Endothelial cell of umbilical vein (primary cell): ENCODE results near the gene COLQ. TPM values are rescaled to one million over a fixed set of nuclear protein-coding genes. Genes with fewer than 3 reads are reported as not detected.

Experiments used
- BruUV-seq: library from RNA; stranded (reverse); fragments of 400-500 nt; replicated peaks from 2 replicates; lab custom pipeline; 2021; lab: Mats Ljungman, UMichigan
- CTCF ChIA-PET: fragments of 300-600, 350-600 bp; sonication (Branson Sonifier 250); formaldehyde crosslinking; loops from one replicate; lab custom pipeline; 2021; ENCODE audit warnings: antibody characterized with exemption, inconsistent platforms; lab: Charles Lee
- POLR2A ChIA-PET: fragments of 300-600, 350-600 bp; sonication (Branson Sonifier 250); formaldehyde crosslinking; loops from one replicate; lab custom pipeline; 2021; ENCODE audit warnings: antibody characterized with exemption, inconsistent platforms; lab: Charles Lee
- DNase-seq: peaks from one replicate; pipeline ENCODE4 v3.0.0-alpha.2; 2011; ENCODE audit warnings: low read depth, low spot score
- FAIRE-seq: peaks from 2 replicates; lab custom pipeline; 2011; peaks lifted over from hg19 to GRCh38; lab: Jason Lieb, UNC
- H2AFZ ChIP-seq: 2 replicates; pipeline ENCODE4 v1.6.0; 2012; ENCODE audit warnings: low read depth, low read length, control low read depth, inconsistent platforms
- H3K27ac ChIP-seq: 2 replicates; pipeline ENCODE4 v1.5.1; 2011; ENCODE audit warnings: low read depth, mild to moderate bottlenecking, control low read depth, low read length, moderate library complexity; ENCODE audit not compliant: insufficient read depth
- H3K27me3 ChIP-seq, 2 experiments: 2 replicates each; pipeline versions ENCODE4 v1.6.0 to v1.6.1; 2011; ENCODE audit warnings: low read length in 2 of 2, mixed read lengths in 1 of 2; ENCODE audit not compliant: control insufficient read depth in 2 of 2, insufficient read depth in 2 of 2
- H3K36me3 ChIP-seq, 2 experiments: 2 replicates in 1 of 2; 3 replicates in 1 of 2; pipeline ENCODE4 v1.5.1; 2011; ENCODE audit warnings: low read length in 2 of 2, mild to moderate bottlenecking in 1 of 2, moderate library complexity in 1 of 2; ENCODE audit not compliant: control insufficient read depth in 2 of 2, insufficient read depth in 2 of 2; ENCODE audit errors: extremely low read depth in 1 of 2
- H3K4me1 ChIP-seq: 3 replicates; pipeline ENCODE4 v1.5.1; 2011; ENCODE audit warnings: mild to moderate bottlenecking, low read length; ENCODE audit not compliant: control insufficient read depth, insufficient read depth; ENCODE audit errors: extremely low read depth
- H3K4me2 ChIP-seq: 2 replicates; pipeline ENCODE4 v1.6.1; 2011; ENCODE audit warnings: low read length, control low read depth, mixed read lengths; ENCODE audit not compliant: insufficient read depth
- H3K4me3 ChIP-seq, 3 experiments: fragments of 200-600 bp in 1 of 3; sonication (generic), shearing (Covaris generic) in 1 of 3; replicated peaks in 1 of 3; 2 replicates each; pipeline ENCODE4 v1.5.1; 2011 to 2016; ENCODE audit warnings: control low read depth in 3 of 3, low read length in 3 of 3, mild to moderate bottlenecking in 2 of 3, inconsistent platforms in 1 of 3, low read depth in 1 of 3, moderate library complexity in 1 of 3; ENCODE audit not compliant: insufficient read depth in 1 of 3
- H3K79me2 ChIP-seq: 2 replicates; pipeline ENCODE4 v1.6.0; 2012; ENCODE audit warnings: low read length, inconsistent platforms; ENCODE audit not compliant: control insufficient read depth, insufficient read depth
- H3K9ac ChIP-seq: replicated peaks from 2 replicates; pipeline ENCODE3; 2011; ENCODE audit warnings: low read length, control low read depth; ENCODE audit not compliant: insufficient read depth; ENCODE audit errors: extremely low read depth
- H3K9me1 ChIP-seq: replicated peaks from 3 replicates; pipeline ENCODE4 v1.6.0; 2011; ENCODE audit warnings: mild to moderate bottlenecking, low read length; ENCODE audit not compliant: control insufficient read depth, insufficient read depth; ENCODE audit errors: extremely low read depth
- H3K9me3 ChIP-seq: replicated peaks from 2 replicates; pipeline ENCODE4 v1.5.1; 2012; ENCODE audit warnings: low read length, inconsistent platforms; ENCODE audit not compliant: control insufficient read depth, insufficient read depth
- H4K20me1 ChIP-seq: replicated peaks from 2 replicates; pipeline ENCODE3; 2011; ENCODE audit warnings: mild to moderate bottlenecking, low read length; ENCODE audit not compliant: control insufficient read depth, insufficient read depth; ENCODE audit errors: extremely low read depth
- CTCF ChIP-seq, 2 donors: IDR thresholded peaks; 1 replicate in 1 of 2; 2 replicates in 1 of 2; pipeline ENCODE4 v1.5.1; 2011; ENCODE audit warnings: low read length in 2 of 2, mild to moderate bottlenecking in 2 of 2, moderate library complexity in 2 of 2, control low read depth in 1 of 2, inconsistent platforms in 1 of 2, low read depth in 1 of 2; ENCODE audit not compliant: insufficient read depth in 1 of 2; ENCODE audit errors: extremely low read depth in 1 of 2
- EZH2 ChIP-seq: IDR thresholded peaks from 2 replicates; pipeline ENCODE4 v1.6.1; 2012; ENCODE audit warnings: borderline replicate concordance, low read depth, mild to moderate bottlenecking, moderate library complexity, low read length, inconsistent platforms; ENCODE audit not compliant: severe bottlenecking
- FOS ChIP-seq: IDR thresholded peaks from 2 replicates; pipeline ENCODE4 v1.6.1; 2011; ENCODE audit warnings: mild to moderate bottlenecking, low read length, moderate library complexity, borderline replicate concordance; ENCODE audit not compliant: insufficient read depth
- GATA2 ChIP-seq: IDR thresholded peaks from 2 replicates; pipeline ENCODE4 v1.7.0; 2011; ENCODE audit warnings: low read depth, mild to moderate bottlenecking, moderate library complexity, mixed read lengths, low read length; ENCODE audit not compliant: insufficient read length, insufficient read depth
- JUN ChIP-seq: IDR thresholded peaks from 2 replicates; pipeline ENCODE4 v1.6.1; 2011; ENCODE audit warnings: borderline replicate concordance, low read depth; ENCODE audit not compliant: insufficient read length, insufficient read depth
- MYC ChIP-seq: IDR thresholded peaks from one replicate; pipeline ENCODE4 v1.6.1; 2011; ENCODE audit warnings: mild to moderate bottlenecking, low read depth, low read length
- POLR2A ChIP-seq: IDR thresholded peaks from 2 replicates; pipeline ENCODE4 v1.6.1; 2012; ENCODE audit warnings: low read depth, mild to moderate bottlenecking, control low read depth, low read length
- POLR2AphosphoS5 ChIP-seq: IDR thresholded peaks from 2 replicates; pipeline ENCODE4 v1.6.1; 2012; ENCODE audit warnings: low read depth, mild to moderate bottlenecking, control low read depth, low read length, moderate library complexity; ENCODE audit not compliant: insufficient read depth
- dilution Hi-C: fragments of 300-500 bp; cut with MboI; formaldehyde crosslinking; loops from one replicate; pipeline ENCODE4 v1.15.0; 2019; ENCODE audit warnings: low sequenced_read_pairs; ENCODE audit not compliant: extremely low pct_ligation_motif_present
- intact Hi-C: fragments of 100-400 bp; cut with micrococcal nuclease; formaldehyde crosslinking; loops from one replicate; pipeline ENCODE4 v1.10.0; 2022
- microRNA-seq: library from miRNA; unstranded; fragments of <30 nt; microRNA quantifications from one replicate; pipeline ENCODE4 v1.2.0, GENCODE V29; 2021; ENCODE audit warnings: borderline number of aligned reads, borderline replicate concordance
- polyA plus RNA-seq, 4 experiments: library from polyadenylated mRNA; depleted of rRNA in 3 of 4; stranded (reverse) in 3 of 4; unstranded in 1 of 4; fragments of >200 nt; gene quantifications; 2 replicates each; pipeline versions ENCODE4 v1.2.1 to v1.2.3, GENCODE V29; 2011 to 2012; ENCODE audit warnings: missing spikeins in 1 of 4
- small RNA-seq: library from RNA; depleted of rRNA; stranded (forward); fragments of <200 nt; gene quantifications from one replicate; pipeline ENCODE3, GENCODE V24; 2012; ENCODE audit warnings: low replicate concordance, low read depth; ENCODE audit not compliant: insufficient read depth, insufficient read length
- total RNA-seq: library from RNA; stranded (reverse); gene quantifications from 2 replicates; pipeline ENCODE4 v1.2.3, GENCODE V29; 2021
- TF ChIP-seq, protein P1 (sequence below): IDR thresholded peaks from 2 replicates; pipeline ENCODE4 v1.6.1; 2011; ENCODE audit not compliant: insufficient read depth, insufficient read length

Gene COLQ
- total and polyA plus RNA-seq, 2 donors (not counting 3 experiments of a cell fraction or from before 2014, with no cell fraction given) = 2.0 to 2.3 TPM

DNA sequence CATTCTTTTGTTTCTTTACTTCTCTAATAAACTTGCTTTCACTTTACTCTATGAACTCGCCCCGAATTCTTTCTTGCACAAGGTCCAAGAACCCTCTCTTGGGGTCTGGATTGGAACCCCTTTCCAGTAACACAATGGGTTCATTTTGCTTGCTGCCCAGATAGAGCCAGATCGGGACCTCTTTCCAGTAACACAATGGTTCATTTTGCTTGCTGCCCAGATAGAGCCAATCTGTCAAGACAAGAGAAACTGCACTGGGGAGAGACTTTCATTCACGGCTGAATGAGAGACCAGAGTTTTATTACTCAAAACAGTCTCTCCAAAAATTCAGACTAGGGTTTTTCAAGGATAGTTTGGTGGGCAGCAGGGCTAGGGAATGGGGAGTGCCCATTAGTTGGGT is 119.6 kb downstream of the COLQ start:
- ChIA-PET CTCF (interaction anchor here (13.9 kb wide), 1 partner anchor 135 kb away, joined by 350 read pairs; no protein-coding TSS in a partner anchor), POLR2A (no interaction called here)
- no peak overlapping the region for H2AFZ ChIP-seq
- no peaks in the 10 kb centered on the region for H3K4me1 ChIP-seq
- H3K4me3 ChIP-seq = no peak overlapping the region
- TF ChIP-seq POLR2AphosphoS5 (no peak), MYC (no peak), POLR2A (no peak), GATA2 (no peak), CTCF (IDR thresholded peaks at IDR 0.05; ENCODE audit: extremely low read depth in 1 of 2, insufficient read depth in 1 of 2, low read depth in 1 of 2, low read length in 2 of 2) (no peak), EZH2 (no peak), JUN (no peak), FOS (no peak)
- TF ChIP-seq, protein P1, sequence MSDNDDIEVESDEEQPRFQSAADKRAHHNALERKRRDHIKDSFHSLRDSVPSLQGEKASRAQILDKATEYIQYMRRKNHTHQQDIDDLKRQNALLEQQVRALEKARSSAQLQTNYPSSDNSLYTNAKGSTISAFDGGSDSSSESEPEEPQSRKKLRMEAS = no peak
- no peaks in the 10 kb centered on the region for H4K20me1 ChIP-seq
- intact Hi-C loops = no loop called here
- H3K27ac ChIP-seq = no peak overlapping the region
- dilution Hi-C loops = no loop called here
- DNase-seq (no peak), FAIRE-seq (no peak)
- no peak overlapping the region for H3K9ac ChIP-seq
- H3K4me2 ChIP-seq = no peak overlapping the region
- H3K36me3 ChIP-seq = no peaks in the 10 kb centered on the region
- no peaks in the 10 kb centered on the region for H3K79me2 ChIP-seq
- no TSS peak for BruUV-seq
- no peaks in the 10 kb centered on the region for H3K9me3 ChIP-seq
- no peaks in the 10 kb centered on the region for H3K9me1 ChIP-seq
- no peaks in the 10 kb centered on the region for H3K27me3 ChIP-seq

Small RNA genes lying within 50 kb of the gene (microRNA-seq; reads per million reads assigned to microRNA genes)
- not detected for gene MIR4270

Small RNA genes lying within 50 kb of the gene (small RNA-seq; reads per million reads assigned to genes)
- gene MIR4270 (not detected), gene RN7SL110P (not detected), gene RNU6-1024P (not detected)

Other genes starting within 250 kb of the COLQ start
- gene SH3BP5, start 189.1 kb downstream of the COLQ start, total RNA-seq = 64.8 and 76.3 TPM in 2 replicates
- gene SH3BP5, start 189.1 kb downstream of the COLQ start, polyA plus RNA-seq = 25.0 and 35.3 TPM in 2 replicates
- 11.7 and 19.5 TPM in 2 replicates for gene METTL6, start 94.2 kb downstream of the COLQ start, total RNA-seq
- 12.7 and 13.9 TPM in 2 replicates for gene METTL6, start 94.2 kb downstream of the COLQ start, polyA plus RNA-seq
- 16.0 and 18.2 TPM in 2 replicates for gene EAF1, start 94.1 kb downstream of the COLQ start, total RNA-seq
- gene EAF1, start 94.1 kb downstream of the COLQ start, polyA plus RNA-seq = 8.7 and 8.8 TPM in 2 replicates
- gene HACL1, start 79.9 kb upstream of the COLQ start, total RNA-seq = 27.4 and 29.9 TPM in 2 replicates
- gene HACL1, start 79.9 kb upstream of the COLQ start, polyA plus RNA-seq = 14.4 and 16.5 TPM in 2 replicates
- 18.7 and 20.3 TPM in 2 replicates for gene BTD, start 80.0 kb upstream of the COLQ start, total RNA-seq
- gene BTD, start 80.0 kb upstream of the COLQ start, polyA plus RNA-seq = 27.1 and 32.2 TPM in 2 replicates